Measurements from ENCODE around the gene DOC2B. TPM values are rescaled to one million over a fixed set of nuclear protein-coding genes. Genes with fewer than 3 reads are reported as not detected.

DOC2B gene
- total and polyA plus RNA-seq, 9 of the 15 experiments (the other 6 are each of a cell fraction or from before 2014, with no cell fraction given): 0.02 TPM; not detected in 8

- TF ChIP-seq, protein P1, sequence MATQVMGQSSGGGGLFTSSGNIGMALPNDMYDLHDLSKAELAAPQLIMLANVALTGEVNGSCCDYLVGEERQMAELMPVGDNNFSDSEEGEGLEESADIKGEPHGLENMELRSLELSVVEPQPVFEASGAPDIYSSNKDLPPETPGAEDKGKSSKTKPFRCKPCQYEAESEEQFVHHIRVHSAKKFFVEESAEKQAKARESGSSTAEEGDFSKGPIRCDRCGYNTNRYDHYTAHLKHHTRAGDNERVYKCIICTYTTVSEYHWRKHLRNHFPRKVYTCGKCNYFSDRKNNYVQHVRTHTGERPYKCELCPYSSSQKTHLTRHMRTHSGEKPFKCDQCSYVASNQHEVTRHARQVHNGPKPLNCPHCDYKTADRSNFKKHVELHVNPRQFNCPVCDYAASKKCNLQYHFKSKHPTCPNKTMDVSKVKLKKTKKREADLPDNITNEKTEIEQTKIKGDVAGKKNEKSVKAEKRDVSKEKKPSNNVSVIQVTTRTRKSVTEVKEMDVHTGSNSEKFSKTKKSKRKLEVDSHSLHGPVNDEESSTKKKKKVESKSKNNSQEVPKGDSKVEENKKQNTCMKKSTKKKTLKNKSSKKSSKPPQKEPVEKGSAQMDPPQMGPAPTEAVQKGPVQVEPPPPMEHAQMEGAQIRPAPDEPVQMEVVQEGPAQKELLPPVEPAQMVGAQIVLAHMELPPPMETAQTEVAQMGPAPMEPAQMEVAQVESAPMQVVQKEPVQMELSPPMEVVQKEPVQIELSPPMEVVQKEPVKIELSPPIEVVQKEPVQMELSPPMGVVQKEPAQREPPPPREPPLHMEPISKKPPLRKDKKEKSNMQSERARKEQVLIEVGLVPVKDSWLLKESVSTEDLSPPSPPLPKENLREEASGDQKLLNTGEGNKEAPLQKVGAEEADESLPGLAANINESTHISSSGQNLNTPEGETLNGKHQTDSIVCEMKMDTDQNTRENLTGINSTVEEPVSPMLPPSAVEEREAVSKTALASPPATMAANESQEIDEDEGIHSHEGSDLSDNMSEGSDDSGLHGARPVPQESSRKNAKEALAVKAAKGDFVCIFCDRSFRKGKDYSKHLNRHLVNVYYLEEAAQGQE (IDR thresholded peaks at IDR 0.05; ENCODE audit: borderline replicate concordance): no peak
- TF ChIP-seq, protein P1 (CRISPR knock-in tag; IDR thresholded peaks at IDR 0.05; ENCODE audit: low read depth): no peak
- TF ChIP-seq RBM34 (IDR thresholded peaks at IDR 0.05; ENCODE audit: borderline replicate concordance, insufficient read depth, low read length): no peak
- TF ChIP-seq, protein P2, sequence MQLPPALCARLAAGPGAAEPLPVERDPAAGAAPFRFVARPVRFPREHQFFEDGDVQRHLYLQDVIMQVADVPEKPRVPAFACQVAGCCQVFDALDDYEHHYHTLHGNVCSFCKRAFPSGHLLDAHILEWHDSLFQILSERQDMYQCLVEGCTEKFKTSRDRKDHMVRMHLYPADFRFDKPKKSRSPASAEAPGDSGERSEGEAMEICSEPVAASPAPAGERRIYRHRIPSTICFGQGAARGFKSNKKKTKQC (CRISPR knock-in tag; IDR thresholded peaks at IDR 0.05): no peak
- TF ChIP-seq, protein P3, sequence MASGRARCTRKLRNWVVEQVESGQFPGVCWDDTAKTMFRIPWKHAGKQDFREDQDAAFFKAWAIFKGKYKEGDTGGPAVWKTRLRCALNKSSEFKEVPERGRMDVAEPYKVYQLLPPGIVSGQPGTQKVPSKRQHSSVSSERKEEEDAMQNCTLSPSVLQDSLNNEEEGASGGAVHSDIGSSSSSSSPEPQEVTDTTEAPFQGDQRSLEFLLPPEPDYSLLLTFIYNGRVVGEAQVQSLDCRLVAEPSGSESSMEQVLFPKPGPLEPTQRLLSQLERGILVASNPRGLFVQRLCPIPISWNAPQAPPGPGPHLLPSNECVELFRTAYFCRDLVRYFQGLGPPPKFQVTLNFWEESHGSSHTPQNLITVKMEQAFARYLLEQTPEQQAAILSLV (tag; IDR thresholded peaks at IDR 0.05): no peak
- TF ChIP-seq, protein P4, sequence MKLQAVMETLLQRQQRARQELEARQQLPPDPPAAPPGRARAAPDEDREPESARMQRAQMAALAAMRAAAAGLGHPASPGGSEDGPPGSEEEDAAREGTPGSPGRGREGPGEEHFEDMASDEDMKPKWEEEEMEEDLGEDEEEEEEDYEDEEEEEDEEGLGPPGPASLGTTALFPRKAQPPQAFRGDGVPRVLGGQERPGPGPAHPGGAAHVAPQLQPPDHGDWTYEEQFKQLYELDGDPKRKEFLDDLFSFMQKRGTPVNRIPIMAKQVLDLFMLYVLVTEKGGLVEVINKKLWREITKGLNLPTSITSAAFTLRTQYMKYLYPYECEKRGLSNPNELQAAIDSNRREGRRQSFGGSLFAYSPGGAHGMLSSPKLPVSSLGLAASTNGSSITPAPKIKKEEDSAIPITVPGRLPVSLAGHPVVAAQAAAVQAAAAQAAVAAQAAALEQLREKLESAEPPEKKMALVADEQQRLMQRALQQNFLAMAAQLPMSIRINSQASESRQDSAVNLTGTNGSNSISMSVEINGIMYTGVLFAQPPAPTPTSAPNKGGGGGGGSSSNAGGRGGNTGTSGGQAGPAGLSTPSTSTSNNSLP (IDR thresholded peaks at IDR 0.05; ENCODE audit: borderline replicate concordance, low read depth, low read length): no peak
Observed at GRCh38 chr17:157901-158300, 23.5 kb downstream of the DOC2B start (continued).
